GM12891 (cell line): ENCODE measurements around the gene WBP4.
"Not testable (repeated sequence)": the region's sequence is repeated elsewhere in the genome, so short reads cannot be mapped to it uniquely, and the experiment has no call there.

Experiments used
- DNase-seq: peaks from one replicate; pipeline ENCODE4 v3.0.0; 2011; ENCODE audit warnings: low spot score; ENCODE audit not compliant: insufficient read length
- FAIRE-seq: peaks from 2 replicates; lab custom pipeline; 2011; peaks lifted over from hg19 to GRCh38; lab: Jason Lieb, UNC
- PAX5 ChIP-seq: IDR thresholded peaks from 2 replicates; pipeline ENCODE4 v1.6.1; 2011; ENCODE audit warnings: low read length, moderate library complexity, mild to moderate bottlenecking; ENCODE audit not compliant: insufficient read depth, severe bottlenecking
- POLR2A ChIP-seq: IDR thresholded peaks from 2 replicates; pipeline ENCODE4 v1.6.1; 2011; ENCODE audit warnings: low read depth, low read length, control low read depth
- POLR2AphosphoS5 ChIP-seq: IDR thresholded peaks from 2 replicates; pipeline ENCODE4 v1.6.1; 2011; ENCODE audit warnings: low read depth, low read length, control low read depth
- POU2F2 ChIP-seq: IDR thresholded peaks from 2 replicates; pipeline ENCODE4 v1.6.1; 2011; ENCODE audit warnings: low read depth, mild to moderate bottlenecking, control low read depth, low read length, moderate library complexity
- SPI1 ChIP-seq: IDR thresholded peaks from 2 replicates; pipeline ENCODE4 v1.6.1; 2011; ENCODE audit warnings: low read depth, low read length, control low read depth
- TAF1 ChIP-seq: IDR thresholded peaks from 2 replicates; pipeline ENCODE4 v1.6.1; 2011; ENCODE audit warnings: low read depth, low read length, control low read depth

Gene WBP4

GRCh38 chr13:41111454-41111853 is 50.1 kb downstream of the WBP4 start:
- TF ChIP-seq POLR2AphosphoS5: no peak
- TF ChIP-seq POU2F2: no peak
- TF ChIP-seq SPI1: no peak
- no peak for TF ChIP-seq POLR2A
- TF ChIP-seq PAX5: no peak
- TF ChIP-seq TAF1: no peak
- FAIRE-seq (no peak), DNase-seq (no peak)

- TF ChIP-seq PAX5 (no peak), POLR2AphosphoS5 (no peak), SPI1 (no peak), TAF1 (no peak), POLR2A (no peak), POU2F2 (no peak)
- DNase-seq (no peak), FAIRE-seq (no peak)
Measured at GRCh38 chr13:41117869-41118268, 56.6 kb downstream of the WBP4 start.

- no peak for FAIRE-seq
- no peak for DNase-seq
- TF ChIP-seq PAX5 (no peak), SPI1 (no peak)
Measured at GRCh38 chr13:41122838-41123237, 61.5 kb downstream of the WBP4 start.

- TF ChIP-seq POLR2A: no peak
- TF ChIP-seq POU2F2: no peak
- no peak for TF ChIP-seq POLR2AphosphoS5
- TF ChIP-seq SPI1: no peak
- no peak for TF ChIP-seq PAX5
- TF ChIP-seq TAF1: no peak
- FAIRE-seq (no peak), DNase-seq (no peak)
Measured at GRCh38 chr13:41127701-41128100, 66.4 kb downstream of the WBP4 start.

GRCh38 chr13:41130356-41130755 is 69.0 kb downstream of the WBP4 start:
- TF ChIP-seq SPI1 (no peak), TAF1 (no peak), POU2F2 (no peak), POLR2A (no peak), PAX5 (no peak), POLR2AphosphoS5 (no peak)
- no peak for DNase-seq
- FAIRE-seq: no peak

GRCh38 chr13:41131189-41131588 is 69.9 kb downstream of the WBP4 start:
- not testable (repeated sequence) for DNase-seq, FAIRE-seq

GRCh38 chr13:41131660-41132511 is 70.6 kb downstream of the WBP4 start:
- peak; percentile 26; the same call in 1 of the 2 replicates for TF ChIP-seq POU2F2
- DNase-seq, FAIRE-seq: not testable (repeated sequence)

- peak; percentile 64; the same call in 1 of the 2 replicates for TF ChIP-seq POLR2A
- TF ChIP-seq TAF1: peak; percentile 38; the same call in 1 of the 2 replicates
- no peak for TF ChIP-seq PAX5
- TF ChIP-seq POU2F2: peak; percentile 80
- peak; percentile 66 for TF ChIP-seq POLR2AphosphoS5
- TF ChIP-seq SPI1: peak; percentile 50
- peak; percentile 97 for FAIRE-seq
- peak; percentile 71 for DNase-seq
Measured at GRCh38 chr13:41132512-41133152, 71.3 kb downstream of the WBP4 start, which contains the start of gene KBTBD6. KBTBD6 (minus strand) TSS chr13:41132802; CDS start chr13:41132511, 291 bp downstream.
